Endodermal cell (in vitro differentiated cells): Measurements from ENCODE around the gene LTBP2. TPM values are rescaled to one million over a fixed set of nuclear protein-coding genes. Genes with fewer than 3 reads are reported as not detected.

Experiments
- DNase-seq: peaks from one replicate; pipeline ENCODE4 v3.0.0-alpha.2; 2017
- H3K27ac ChIP-seq: 2 replicates; pipeline ENCODE4 v1.5.1; 2013; ENCODE audit warnings: mild to moderate bottlenecking, low read depth, low read length, moderate library complexity
- H3K27me3 ChIP-seq: 2 replicates; pipeline ENCODE4 v1.6.1; 2013; ENCODE audit warnings: mild to moderate bottlenecking, low read length, moderate library complexity; ENCODE audit not compliant: insufficient read depth, control insufficient read depth, poor library complexity, severe bottlenecking
- H3K36me3 ChIP-seq: 2 replicates; pipeline ENCODE4 v1.7.0; 2013; ENCODE audit warnings: mild to moderate bottlenecking, low read length, moderate library complexity; ENCODE audit not compliant: control insufficient read depth, insufficient read depth
- H3K4me1 ChIP-seq: one replicate; pipeline ENCODE4 v1.7.0; 2013; ENCODE audit warnings: low read length; ENCODE audit not compliant: control insufficient read depth, insufficient read depth
- H3K4me3 ChIP-seq: 2 replicates; pipeline ENCODE4 v1.5.1; 2013; ENCODE audit warnings: mild to moderate bottlenecking, low read length, moderate library complexity
- H3K9ac ChIP-seq: 2 replicates; pipeline ENCODE4 v1.6.1; 2013; ENCODE audit warnings: mild to moderate bottlenecking, low read length, moderate library complexity; ENCODE audit not compliant: poor library complexity, severe bottlenecking; ENCODE audit errors: extremely low read depth
- H3K9me3 ChIP-seq: 2 replicates; pipeline ENCODE4 v1.6.1; 2013; ENCODE audit warnings: mild to moderate bottlenecking, low read length, moderate library complexity; ENCODE audit not compliant: control insufficient read depth
- H3K27ac Mint-ChIP-seq: 2 replicates; pipeline ENCODE4 v1.8.0; 2020; ENCODE audit warnings: mixed read lengths
- H3K27me3 Mint-ChIP-seq: 2 replicates; pipeline ENCODE4 v1.8.0; 2021; ENCODE audit warnings: mild to moderate bottlenecking, mixed read lengths; ENCODE audit not compliant: insufficient read depth
- H3K36me3 Mint-ChIP-seq: 2 replicates; pipeline ENCODE4 v1.8.0; 2020; ENCODE audit warnings: low read depth, mixed read lengths
- H3K4me1 Mint-ChIP-seq: 2 replicates; pipeline ENCODE4 v1.8.0; 2020; ENCODE audit warnings: mixed read lengths
- H3K4me3 Mint-ChIP-seq: 2 replicates; pipeline ENCODE4 v1.8.0; 2020; ENCODE audit warnings: mild to moderate bottlenecking, moderate library complexity, mixed read lengths
- H3K9me3 Mint-ChIP-seq: 2 replicates; pipeline ENCODE4 v1.8.0; 2020; ENCODE audit warnings: mild to moderate bottlenecking, mixed read lengths
- CTCF ChIP-seq: fragments of 200-600 bp; sonication (generic); conservative IDR thresholded peaks from 2 replicates; pipeline ENCODE4 v1.5.0; 2021; ENCODE audit warnings: antibody characterized with exemption, mild to moderate bottlenecking
- WGBS, 2 experiments: methylation state at CpG; one replicate each; pipeline versions ENCODE4 v1.1.5 to v1.1.7; 2013; ENCODE audit warnings: missing lambda C conversion rate in 2 of 2, mixed read lengths in 1 of 2; ENCODE audit not compliant: insufficient coverage in 1 of 2, insufficient read length in 1 of 2; 5-methylcytosine and 5-hydroxymethylcytosine counted together
- total RNA-seq, 2 donors: library from RNA; stranded (reverse); fragmentation: NEBNext Ultra II Directional in 1 of 2; extraction: Animal tissue kit (Norgen Biotek cat#: 25700) in 1 of 2; gene quantifications; 2 replicates in 1 of 2; 3 replicates in 1 of 2; pipeline ENCODE4 v1.2.1, GENCODE V29; 2021

LTBP2 gene
- total RNA-seq, 2 donors from 2014 or later = 1.7 to 2.9 TPM

- Mint-ChIP-seq H3K27ac (peak overlapping the region; percentile 71), H3K27me3 (no peaks in the 10 kb centered on the region), H3K9me3 (no peaks in the 10 kb centered on the region), H3K4me1 (peaks cover 48% of the 10 kb centered on the region), H3K36me3 (no peaks in the 10 kb centered on the region), H3K4me3 (peak overlapping the region; percentile 26)
- TF ChIP-seq CTCF = no peak
- no peaks in the 10 kb centered on the region for H3K9me3 ChIP-seq
- H3K27ac ChIP-seq = peak overlapping the region; percentile 61
- 73 to 85% methylated on average over 5 to 10 of the region's 10 CpGs for WGBS, 2 experiments
- peak; percentile 81 for DNase-seq
- H3K4me1 ChIP-seq = peaks cover 25% of the 10 kb centered on the region
- H3K9ac ChIP-seq = peak overlapping the region; percentile 18
- no peaks in the 10 kb centered on the region for H3K27me3 ChIP-seq
- H3K36me3 ChIP-seq = no peaks in the 10 kb centered on the region
- peak overlapping the region; percentile 42 for H3K4me3 ChIP-seq
Measured at GRCh38 chr14:74636424-74637177, 24.6 kb upstream of the LTBP2 start.

- no peak overlapping the region for H3K27ac ChIP-seq
- H3K27me3 Mint-ChIP-seq = no peaks in the 10 kb centered on the region
- no peaks in the 10 kb centered on the region for H3K27me3 ChIP-seq
- peaks cover 29% of the 10 kb centered on the region for H3K4me1 ChIP-seq
- no peaks in the 10 kb centered on the region for H3K36me3 ChIP-seq
- no peak overlapping the region for H3K4me3 ChIP-seq
- peaks cover 55% of the 10 kb centered on the region for H3K4me1 Mint-ChIP-seq
- H3K9ac ChIP-seq = peak overlapping the region; percentile 9
- 86 to 93% methylated on average over 3 of the region's 3 CpGs for WGBS, 2 experiments
- peak overlapping the region; percentile 71 for H3K27ac Mint-ChIP-seq
- no peak for DNase-seq
- no peak overlapping the region for H3K4me3 Mint-ChIP-seq
- H3K9me3 ChIP-seq = no peaks in the 10 kb centered on the region
- H3K9me3 Mint-ChIP-seq = no peaks in the 10 kb centered on the region
- H3K36me3 Mint-ChIP-seq = no peaks in the 10 kb centered on the region
- TF ChIP-seq CTCF = no peak
Measured at GRCh38 chr14:74635847-74636246, 23.8 kb upstream of the LTBP2 start.

GRCh38 chr14:74634964-74635363, 22.9 kb upstream of the LTBP2 start:
- no peak overlapping the region for H3K4me3 ChIP-seq
- H3K27me3 ChIP-seq = no peaks in the 10 kb centered on the region
- Mint-ChIP-seq H3K9me3 (no peaks in the 10 kb centered on the region), H3K4me3 (no peak overlapping the region), H3K27ac (no peak overlapping the region), H3K4me1 (peaks cover 57% of the 10 kb centered on the region), H3K27me3 (no peaks in the 10 kb centered on the region), H3K36me3 (no peaks in the 10 kb centered on the region)
- H3K9me3 ChIP-seq = no peaks in the 10 kb centered on the region
- 83 to 87% methylated on average over 1 to 2 of the region's 2 CpGs for WGBS, 2 experiments
- H3K4me1 ChIP-seq = peaks cover 29% of the 10 kb centered on the region
- no peak for TF ChIP-seq CTCF
- no peak overlapping the region for H3K9ac ChIP-seq
- no peak overlapping the region for H3K27ac ChIP-seq
- DNase-seq = peak; percentile 63
- H3K36me3 ChIP-seq = no peaks in the 10 kb centered on the region
